Vagina (tissue), 2 donors: ENCODE data around the gene PHF21B. TPM values are rescaled to one million over a fixed set of nuclear protein-coding genes. Genes with fewer than 3 reads are reported as not detected.

Experiments used
- DNase-seq, 2 donors: peaks; one replicate each; pipeline ENCODE4 v3.0.0-alpha.2; 2017; ENCODE audit errors: extremely low spot score in 2 of 2
- H3K27ac ChIP-seq: fragments of 200-600 bp; sonication (generic); one replicate; pipeline ENCODE4 v1.5.1; 2019
- H3K27me3 ChIP-seq: fragments of 200-600 bp; sonication (generic); one replicate; pipeline ENCODE4 v1.5.1; 2019
- H3K36me3 ChIP-seq, 2 donors: fragments of 200-600 bp; sonication (generic); one replicate each; pipeline ENCODE4 v1.5.1; 2017 to 2019
- H3K4me1 ChIP-seq: fragments of 200-600 bp; sonication (generic); one replicate; pipeline ENCODE4 v1.5.1; 2019
- H3K4me3 ChIP-seq, 2 donors: fragments of 200-600 bp; sonication (generic); 1 replicate in 1 of 2; 2 replicates in 1 of 2; pipeline ENCODE4 v1.5.1; 2016 to 2019
- H3K9me3 ChIP-seq: fragments of 200-600 bp; sonication (generic); one replicate; pipeline ENCODE4 v1.5.1; 2019
- CTCF ChIP-seq, 3 experiments: fragments of 450-650 bp in 2 of 3; fragments of 200-600 bp in 1 of 3; sonication (generic) in 1 of 3; IDR thresholded peaks; one replicate each; pipeline ENCODE4 v1.5.1; 2017 to 2019; ENCODE audit warnings: antibody characterized with exemption in 3 of 3, mild to moderate bottlenecking in 2 of 3, moderate library complexity in 2 of 3
- POLR2A ChIP-seq, 2 donors: fragments of 450-650 bp; IDR thresholded peaks; one replicate each; pipeline ENCODE4 v1.6.1; 2017; ENCODE audit warnings: antibody characterized with exemption in 2 of 2, mild to moderate bottlenecking in 2 of 2, moderate library complexity in 2 of 2
- POLR2AphosphoS5 ChIP-seq, 2 donors: sonication (generic); formaldehyde crosslinking; IDR thresholded peaks; one replicate each; pipeline ENCODE4 v1.9.0; 2017; ENCODE audit warnings: antibody characterized with exemption in 2 of 2, mild to moderate bottlenecking in 2 of 2, low read depth in 1 of 2; ENCODE audit not compliant: insufficient read depth in 1 of 2
- intact Hi-C: fragments of 100-400 bp; cut with DNase I; formaldehyde crosslinking; loops from one replicate; pipeline ENCODE4 v1.15.1; 2023
- total RNA-seq: library from RNA; depleted of rRNA; stranded (reverse); fragments of >200 nt; gene quantifications from one replicate; pipeline ENCODE4 v1.2.3, GENCODE V29; 2016

PHF21B gene
- total RNA-seq, 1 donor from 2014 or later = 2.2 TPM

GRCh38 chr22:44920183-44920582, 89.6 kb downstream of the PHF21B start:
- H3K4me3 ChIP-seq = no peak overlapping the region
- DNase-seq = no peak
- H3K4me1 ChIP-seq = no peaks in the 10 kb centered on the region
- intact Hi-C loops = no loop called here
- H3K9me3 ChIP-seq = no peaks in the 10 kb centered on the region
- no peak overlapping the region for H3K27ac ChIP-seq
- TF ChIP-seq CTCF (IDR thresholded peaks at IDR 0.05) (no peak), POLR2AphosphoS5 (IDR thresholded peaks at IDR 0.05; ENCODE audit: insufficient read depth in 1 of 2, low read depth in 1 of 2) (no peak), POLR2A (IDR thresholded peaks at IDR 0.05) (no peak)
- no peaks in the 10 kb centered on the region for H3K27me3 ChIP-seq
- no peaks in the 10 kb centered on the region for H3K36me3 ChIP-seq

- DNase-seq = no peak
- TF ChIP-seq POLR2AphosphoS5 (IDR thresholded peaks at IDR 0.05; ENCODE audit: insufficient read depth in 1 of 2, low read depth in 1 of 2) = no peak
- TF ChIP-seq CTCF (IDR thresholded peaks at IDR 0.05) = no peak
- TF ChIP-seq POLR2A (IDR thresholded peaks at IDR 0.05) = no peak
- Histone ChIP-seq H3K27ac (no peak overlapping the region), H3K9me3 (no peaks in the 10 kb centered on the region), H3K27me3 (no peaks in the 10 kb centered on the region), H3K4me1 (no peaks in the 10 kb centered on the region), H3K36me3 (no peaks in the 10 kb centered on the region), H3K4me3 (no peak overlapping the region)
- intact Hi-C loops = no loop called here
These were observed 90.1 kb downstream of the PHF21B start for GRCh38 chr22:44919691-44920090.

- Histone ChIP-seq H3K9me3 (no peaks in the 10 kb centered on the region), H3K27ac (no peak overlapping the region), H3K36me3 (no peaks in the 10 kb centered on the region), H3K4me3 (no peak overlapping the region), H3K27me3 (no peaks in the 10 kb centered on the region), H3K4me1 (no peaks in the 10 kb centered on the region)
- DNase-seq = no peak
- intact Hi-C loops = no loop called here
- TF ChIP-seq POLR2AphosphoS5 (IDR thresholded peaks at IDR 0.05; ENCODE audit: insufficient read depth in 1 of 2, low read depth in 1 of 2) (no peak), POLR2A (IDR thresholded peaks at IDR 0.05) (no peak), CTCF (IDR thresholded peaks at IDR 0.05) (no peak)
These were observed 90.8 kb downstream of the PHF21B start for GRCh38 chr22:44918925-44919392.

- H3K4me3 ChIP-seq = no peak overlapping the region
- intact Hi-C loops = no loop called here
- no peak for DNase-seq
- H3K36me3 ChIP-seq = no peaks in the 10 kb centered on the region
- H3K9me3 ChIP-seq = no peaks in the 10 kb centered on the region
- no peaks in the 10 kb centered on the region for H3K27me3 ChIP-seq
- no peak overlapping the region for H3K27ac ChIP-seq
- H3K4me1 ChIP-seq = no peaks in the 10 kb centered on the region
- TF ChIP-seq CTCF (IDR thresholded peaks at IDR 0.05) (no peak), POLR2A (IDR thresholded peaks at IDR 0.05) (no peak), POLR2AphosphoS5 (IDR thresholded peaks at IDR 0.05; ENCODE audit: insufficient read depth in 1 of 2, low read depth in 1 of 2) (no peak)
These were observed 91.5 kb downstream of the PHF21B start for GRCh38 chr22:44918166-44918924.
